Liver (tissue), 9 donors: ENCODE data around the gene RPS6KA4. TPM values are rescaled to one million over a fixed set of nuclear protein-coding genes. Genes with fewer than 3 reads are reported as not detected.

ENCODE experiments used
- DNase-seq: peaks from one replicate; pipeline ENCODE4 v3.0.0-alpha.2; 2017; ENCODE audit warnings: low spot score
- H3K27ac ChIP-seq, 2 donors: one replicate each; pipeline ENCODE4 v1.7.0; 2013; ENCODE audit warnings: inconsistent platforms in 2 of 2, low read length in 2 of 2, control low read depth in 1 of 2, low read depth in 1 of 2, mild to moderate bottlenecking in 1 of 2
- H3K27me3 ChIP-seq, 4 donors: one replicate each; pipeline versions ENCODE4 v1.6.1 to v1.7.0; 2013; ENCODE audit warnings: low read length in 3 of 4, inconsistent platforms in 1 of 4, mild to moderate bottlenecking in 1 of 4, moderate library complexity in 1 of 4; ENCODE audit not compliant: control insufficient read depth in 4 of 4, insufficient read depth in 4 of 4
- H3K36me3 ChIP-seq, 4 donors: one replicate each; pipeline versions ENCODE4 v1.6.1 to v1.7.0; 2013; ENCODE audit warnings: low read length in 3 of 4, mild to moderate bottlenecking in 3 of 4, low read depth in 1 of 4, moderate library complexity in 1 of 4; ENCODE audit not compliant: control insufficient read depth in 4 of 4, insufficient read depth in 3 of 4
- H3K4me1 ChIP-seq, 4 donors: one replicate each; pipeline versions ENCODE4 v1.6.1 to v1.7.0; 2013; ENCODE audit warnings: low read length in 3 of 4, mild to moderate bottlenecking in 3 of 4, moderate library complexity in 1 of 4; ENCODE audit not compliant: control insufficient read depth in 4 of 4, insufficient read depth in 4 of 4
- H3K4me3 ChIP-seq, 3 donors: one replicate each; pipeline versions ENCODE4 v1.6.1 to v1.7.0; 2013; ENCODE audit warnings: low read length in 3 of 3, control low read depth in 1 of 3, low read depth in 1 of 3, mild to moderate bottlenecking in 1 of 3
- H3K9ac ChIP-seq, 2 donors: one replicate each; pipeline ENCODE4 v1.7.0; 2013; ENCODE audit warnings: low read length in 2 of 2, mild to moderate bottlenecking in 2 of 2, moderate library complexity in 2 of 2, control low read depth in 1 of 2, low read depth in 1 of 2
- H3K9me3 ChIP-seq, 4 donors: one replicate each; pipeline versions ENCODE4 v1.6.1 to v1.7.0; 2013; ENCODE audit warnings: low read length in 3 of 4; ENCODE audit not compliant: control insufficient read depth in 4 of 4
- EGR1 ChIP-seq, 2 donors: IDR thresholded peaks; 2 replicates each; pipeline ENCODE4 v1.6.1; 2016 to 2018; ENCODE audit warnings: antibody characterized with exemption in 2 of 2, low read depth in 2 of 2
- FOXA1 ChIP-seq: IDR thresholded peaks from 2 replicates; pipeline ENCODE4 v1.6.1; 2016; ENCODE audit warnings: antibody characterized with exemption
- FOXA2 ChIP-seq: IDR thresholded peaks from 2 replicates; pipeline ENCODE4 v1.6.1; 2016; ENCODE audit warnings: antibody characterized with exemption
- GABPA ChIP-seq, 2 donors: IDR thresholded peaks in 1 of 2; conservative IDR thresholded peaks in 1 of 2; 2 replicates each; pipeline ENCODE4 v1.6.1; 2016; ENCODE audit warnings: antibody characterized with exemption in 2 of 2, mild to moderate bottlenecking in 1 of 2, moderate library complexity in 1 of 2
- HNF4A ChIP-seq, 2 donors: conservative IDR thresholded peaks; 2 replicates each; pipeline ENCODE4 v1.6.1; 2016; ENCODE audit warnings: antibody characterized with exemption in 2 of 2, mild to moderate bottlenecking in 2 of 2
- HNF4G ChIP-seq: IDR thresholded peaks from 2 replicates; pipeline ENCODE4 v1.6.1; 2016; ENCODE audit warnings: antibody characterized with exemption
- JUND ChIP-seq, 2 donors: IDR thresholded peaks; 2 replicates each; pipeline ENCODE4 v1.6.1; 2016; ENCODE audit warnings: antibody characterized with exemption in 2 of 2
- NR2F2 ChIP-seq: IDR thresholded peaks from 2 replicates; pipeline ENCODE4 v1.6.1; 2016; ENCODE audit warnings: antibody characterized with exemption
- RAD21 ChIP-seq, 2 donors: IDR thresholded peaks; 2 replicates each; pipeline ENCODE4 v1.6.1; 2016; ENCODE audit warnings: antibody characterized with exemption in 2 of 2, mild to moderate bottlenecking in 2 of 2
- RXRA ChIP-seq, 2 donors: IDR thresholded peaks; 2 replicates each; pipeline ENCODE4 v1.6.1; 2017 to 2018; ENCODE audit warnings: antibody characterized with exemption in 2 of 2, mild to moderate bottlenecking in 1 of 2
- SP1 ChIP-seq: IDR thresholded peaks from 2 replicates; pipeline ENCODE4 v1.6.1; 2018; ENCODE audit warnings: antibody characterized with exemption, mild to moderate bottlenecking
- TAF1 ChIP-seq: conservative IDR thresholded peaks from 2 replicates; pipeline ENCODE4 v1.6.1; 2016; ENCODE audit warnings: antibody characterized with exemption, mild to moderate bottlenecking
- YY1 ChIP-seq: IDR thresholded peaks from 2 replicates; pipeline ENCODE4 v1.6.1; 2016; ENCODE audit warnings: antibody characterized with exemption, mild to moderate bottlenecking
- WGBS: extraction: QIAGEN DNeasy Blood & Tissue Kit; methylation state at CpG from one replicate; pipeline ENCODE4 v1.1.7; 2013; 5-methylcytosine and 5-hydroxymethylcytosine counted together
- polyA plus RNA-seq, 2 donors: library from polyadenylated mRNA; stranded (reverse) in 1 of 2; unstranded in 1 of 2; fragments of 200-250 nt in 1 of 2; fragments of >200 nt in 1 of 2; fragmentation: Nextera tagmentation in 1 of 2; extraction: Ambion mirVana in 1 of 2; gene quantifications; one replicate each; pipeline versions ENCODE4 v1.2.1 to v1.2.3, GENCODE V29; 2013 to 2015
- total RNA-seq, 2 donors: library from RNA; depleted of rRNA; stranded (reverse); fragments of >200 nt; gene quantifications; one replicate each; pipeline ENCODE4 v1.2.3, GENCODE V29; 2014
- TF ChIP-seq, protein P1 (sequence below): IDR thresholded peaks from 2 replicates; pipeline ENCODE4 v1.6.1; 2016; ENCODE audit warnings: antibody characterized with exemption
- TF ChIP-seq, protein P2 (sequence below): IDR thresholded peaks from 2 replicates; pipeline ENCODE4 v1.6.1; 2016; ENCODE audit warnings: antibody characterized with exemption
- TF ChIP-seq, protein P3 (sequence below): IDR thresholded peaks from 2 replicates; pipeline ENCODE4 v1.6.1; 2016; ENCODE audit warnings: antibody characterized with exemption
- TF ChIP-seq, protein P4 (sequence below): fragments of 150-350 bp; IDR thresholded peaks from 2 replicates; pipeline ENCODE4 v1.5.1; 2017; ENCODE audit warnings: improper control_type of control experiment, low read depth, low read length; ENCODE audit not compliant: missing input control
- TF ChIP-seq, protein P5 (sequence below): IDR thresholded peaks from 2 replicates; pipeline ENCODE4 v1.6.1; 2016; ENCODE audit warnings: antibody characterized with exemption, mild to moderate bottlenecking
- donor health status: healthy.
- donor health status: healthy.
- donor health status: healthy.
- donor health status: healthy.
- donor health status: healthy.

The RPS6KA4 gene
- total and polyA plus RNA-seq, 4 donors: 2.0 to 13.5 (median 10.0) TPM

DNA sequence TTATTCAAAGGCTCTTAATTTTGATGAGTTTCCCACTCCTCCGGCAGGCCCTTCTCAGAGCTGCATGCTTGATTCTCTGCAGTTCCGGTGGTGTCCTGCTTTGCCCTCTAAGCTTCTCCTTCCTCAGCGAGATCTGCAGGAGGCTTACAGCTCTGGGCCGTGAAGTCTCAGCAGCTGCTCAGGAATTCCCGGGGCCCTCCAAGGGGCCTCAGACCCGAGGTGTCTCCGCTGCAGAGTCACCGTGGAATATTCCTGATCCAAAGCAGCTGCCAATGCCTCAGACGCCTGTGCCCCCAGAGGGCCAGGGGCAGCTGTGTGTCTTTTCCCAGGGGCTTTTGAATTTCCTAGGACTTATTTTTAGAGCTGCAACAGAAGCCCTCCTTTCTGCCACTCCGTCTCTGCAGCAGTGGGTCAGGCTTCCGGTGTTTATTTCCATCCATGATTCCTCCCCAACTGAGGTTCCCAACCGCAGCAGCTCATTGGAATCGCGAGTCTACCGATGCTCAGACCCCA is 37.2 kb downstream of the RPS6KA4 start:
- no peak overlapping the region for H3K27ac ChIP-seq
- no peaks in the 10 kb centered on the region for H3K27me3 ChIP-seq
- TF ChIP-seq RXRA (IDR thresholded peaks at IDR 0.05) (no peak), HNF4G (no peak), NR2F2 (peak; percentile 38)
- H3K4me1 ChIP-seq: peaks cover 0 to 12% (median 4%) of the 10 kb centered on the region in 4 donors
- no peak for DNase-seq
- H3K9ac ChIP-seq: no peak overlapping the region
- no peaks in the 10 kb centered on the region for H3K36me3 ChIP-seq
- H3K9me3 ChIP-seq: no peaks in the 10 kb centered on the region
- H3K4me3 ChIP-seq: no peak overlapping the region
- WGBS: 25% methylated on average over 15 of the region's 15 CpGs

DNA sequence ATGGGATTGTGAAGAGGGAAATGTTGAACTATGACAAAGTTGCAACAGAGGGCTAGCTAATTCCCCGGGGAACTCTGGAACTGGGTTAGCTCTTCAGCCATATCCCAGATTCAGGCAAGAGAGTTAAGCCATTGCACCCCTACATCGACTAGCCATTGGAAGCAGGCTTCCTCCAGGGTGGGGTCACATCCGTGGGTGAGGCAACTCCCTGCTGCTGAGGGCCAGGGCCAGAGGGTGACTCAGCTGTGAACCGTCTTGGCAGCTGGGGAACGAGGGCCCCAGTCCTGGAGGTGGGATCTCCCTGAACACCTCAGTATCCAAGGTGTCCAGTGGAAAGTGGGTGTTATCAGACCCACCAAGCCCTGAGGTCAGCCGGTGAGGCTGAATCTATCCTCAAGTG is 41.1 kb downstream of the RPS6KA4 start:
- H3K27me3 ChIP-seq: no peaks in the 10 kb centered on the region
- DNase-seq: peak; percentile 39
- H3K4me3 ChIP-seq: no peak overlapping the region
- TF ChIP-seq, protein P1, sequence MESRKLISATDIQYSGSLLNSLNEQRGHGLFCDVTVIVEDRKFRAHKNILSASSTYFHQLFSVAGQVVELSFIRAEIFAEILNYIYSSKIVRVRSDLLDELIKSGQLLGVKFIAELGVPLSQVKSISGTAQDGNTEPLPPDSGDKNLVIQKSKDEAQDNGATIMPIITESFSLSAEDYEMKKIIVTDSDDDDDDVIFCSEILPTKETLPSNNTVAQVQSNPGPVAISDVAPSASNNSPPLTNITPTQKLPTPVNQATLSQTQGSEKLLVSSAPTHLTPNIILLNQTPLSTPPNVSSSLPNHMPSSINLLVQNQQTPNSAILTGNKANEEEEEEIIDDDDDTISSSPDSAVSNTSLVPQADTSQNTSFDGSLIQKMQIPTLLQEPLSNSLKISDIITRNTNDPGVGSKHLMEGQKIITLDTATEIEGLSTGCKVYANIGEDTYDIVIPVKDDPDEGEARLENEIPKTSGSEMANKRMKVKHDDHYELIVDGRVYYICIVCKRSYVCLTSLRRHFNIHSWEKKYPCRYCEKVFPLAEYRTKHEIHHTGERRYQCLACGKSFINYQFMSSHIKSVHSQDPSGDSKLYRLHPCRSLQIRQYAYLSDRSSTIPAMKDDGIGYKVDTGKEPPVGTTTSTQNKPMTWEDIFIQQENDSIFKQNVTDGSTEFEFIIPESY: no peak
- TF ChIP-seq YY1 (no peak), FOXA2 (no peak), EGR1 (IDR thresholded peaks at IDR 0.05; ENCODE audit: low read depth in 2 of 2) (no peak), FOXA1 (no peak), JUND (IDR thresholded peaks at IDR 0.05) (no peak), HNF4A (conservative IDR thresholded peaks at IDR 0.05) (no peak), TAF1 (no peak), HNF4G (no peak), NR2F2 (no peak), RAD21 (IDR thresholded peaks at IDR 0.05) (no peak), GABPA (IDR thresholded peaks at IDR 0.05 in 1 of 2, conservative IDR thresholded peaks at IDR 0.05 in 1 of 2) (no peak), SP1 (no peak), RXRA (IDR thresholded peaks at IDR 0.05) (no peak)
- TF ChIP-seq, protein P2, sequence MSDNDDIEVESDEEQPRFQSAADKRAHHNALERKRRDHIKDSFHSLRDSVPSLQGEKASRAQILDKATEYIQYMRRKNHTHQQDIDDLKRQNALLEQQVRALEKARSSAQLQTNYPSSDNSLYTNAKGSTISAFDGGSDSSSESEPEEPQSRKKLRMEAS: no peak
- TF ChIP-seq, protein P3, sequence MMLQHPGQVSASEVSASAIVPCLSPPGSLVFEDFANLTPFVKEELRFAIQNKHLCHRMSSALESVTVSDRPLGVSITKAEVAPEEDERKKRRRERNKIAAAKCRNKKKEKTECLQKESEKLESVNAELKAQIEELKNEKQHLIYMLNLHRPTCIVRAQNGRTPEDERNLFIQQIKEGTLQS: no peak
- TF ChIP-seq, protein P4, sequence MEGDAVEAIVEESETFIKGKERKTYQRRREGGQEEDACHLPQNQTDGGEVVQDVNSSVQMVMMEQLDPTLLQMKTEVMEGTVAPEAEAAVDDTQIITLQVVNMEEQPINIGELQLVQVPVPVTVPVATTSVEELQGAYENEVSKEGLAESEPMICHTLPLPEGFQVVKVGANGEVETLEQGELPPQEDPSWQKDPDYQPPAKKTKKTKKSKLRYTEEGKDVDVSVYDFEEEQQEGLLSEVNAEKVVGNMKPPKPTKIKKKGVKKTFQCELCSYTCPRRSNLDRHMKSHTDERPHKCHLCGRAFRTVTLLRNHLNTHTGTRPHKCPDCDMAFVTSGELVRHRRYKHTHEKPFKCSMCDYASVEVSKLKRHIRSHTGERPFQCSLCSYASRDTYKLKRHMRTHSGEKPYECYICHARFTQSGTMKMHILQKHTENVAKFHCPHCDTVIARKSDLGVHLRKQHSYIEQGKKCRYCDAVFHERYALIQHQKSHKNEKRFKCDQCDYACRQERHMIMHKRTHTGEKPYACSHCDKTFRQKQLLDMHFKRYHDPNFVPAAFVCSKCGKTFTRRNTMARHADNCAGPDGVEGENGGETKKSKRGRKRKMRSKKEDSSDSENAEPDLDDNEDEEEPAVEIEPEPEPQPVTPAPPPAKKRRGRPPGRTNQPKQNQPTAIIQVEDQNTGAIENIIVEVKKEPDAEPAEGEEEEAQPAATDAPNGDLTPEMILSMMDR: no peak
- TF ChIP-seq, protein P5, sequence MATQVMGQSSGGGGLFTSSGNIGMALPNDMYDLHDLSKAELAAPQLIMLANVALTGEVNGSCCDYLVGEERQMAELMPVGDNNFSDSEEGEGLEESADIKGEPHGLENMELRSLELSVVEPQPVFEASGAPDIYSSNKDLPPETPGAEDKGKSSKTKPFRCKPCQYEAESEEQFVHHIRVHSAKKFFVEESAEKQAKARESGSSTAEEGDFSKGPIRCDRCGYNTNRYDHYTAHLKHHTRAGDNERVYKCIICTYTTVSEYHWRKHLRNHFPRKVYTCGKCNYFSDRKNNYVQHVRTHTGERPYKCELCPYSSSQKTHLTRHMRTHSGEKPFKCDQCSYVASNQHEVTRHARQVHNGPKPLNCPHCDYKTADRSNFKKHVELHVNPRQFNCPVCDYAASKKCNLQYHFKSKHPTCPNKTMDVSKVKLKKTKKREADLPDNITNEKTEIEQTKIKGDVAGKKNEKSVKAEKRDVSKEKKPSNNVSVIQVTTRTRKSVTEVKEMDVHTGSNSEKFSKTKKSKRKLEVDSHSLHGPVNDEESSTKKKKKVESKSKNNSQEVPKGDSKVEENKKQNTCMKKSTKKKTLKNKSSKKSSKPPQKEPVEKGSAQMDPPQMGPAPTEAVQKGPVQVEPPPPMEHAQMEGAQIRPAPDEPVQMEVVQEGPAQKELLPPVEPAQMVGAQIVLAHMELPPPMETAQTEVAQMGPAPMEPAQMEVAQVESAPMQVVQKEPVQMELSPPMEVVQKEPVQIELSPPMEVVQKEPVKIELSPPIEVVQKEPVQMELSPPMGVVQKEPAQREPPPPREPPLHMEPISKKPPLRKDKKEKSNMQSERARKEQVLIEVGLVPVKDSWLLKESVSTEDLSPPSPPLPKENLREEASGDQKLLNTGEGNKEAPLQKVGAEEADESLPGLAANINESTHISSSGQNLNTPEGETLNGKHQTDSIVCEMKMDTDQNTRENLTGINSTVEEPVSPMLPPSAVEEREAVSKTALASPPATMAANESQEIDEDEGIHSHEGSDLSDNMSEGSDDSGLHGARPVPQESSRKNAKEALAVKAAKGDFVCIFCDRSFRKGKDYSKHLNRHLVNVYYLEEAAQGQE: no peak
- H3K27ac ChIP-seq: no peak overlapping the region
- 68% methylated on average over 6 of the region's 6 CpGs for WGBS
- no peaks in the 10 kb centered on the region for H3K36me3 ChIP-seq
- H3K9me3 ChIP-seq: no peaks in the 10 kb centered on the region
- H3K9ac ChIP-seq: no peak overlapping the region
- peaks cover 0 to 12% (median 4%) of the 10 kb centered on the region in 4 donors for H3K4me1 ChIP-seq
